HG02678 (cell line): ENCODE measurements around the gene IER5.
A peak's percentile ranks its signal among the peaks of the same experiment; 100 is the strongest.

Source experiments
- ATAC-seq: cut with Tn5 transposase; IDR thresholded peaks from one replicate; pipeline ENCODE4 v1.9.1; 2021; ENCODE audit warnings: mild to moderate bottlenecking, moderate library complexity; ENCODE audit not compliant: unreplicated experiment

The IER5 gene

GRCh38 chr1:181131255-181131941 lies 42.9 kb downstream of the IER5 start:
- ATAC-seq: peak; percentile 31

- no peak for ATAC-seq
Observed at GRCh38 chr1:181133441-181133951, 45.0 kb downstream of the IER5 start.

- ATAC-seq: no peak
Observed at GRCh38 chr1:181133969-181134418, 45.5 kb downstream of the IER5 start.

GRCh38 chr1:181134543-181135436 lies 46.3 kb downstream of the IER5 start:
- peak; percentile 29 for ATAC-seq

- no peak for ATAC-seq
Observed at GRCh38 chr1:181135437-181135731, 46.9 kb downstream of the IER5 start.

- ATAC-seq: no peak
Observed at GRCh38 chr1:181135815-181136737, 47.6 kb downstream of the IER5 start.

GRCh38 chr1:181136738-181137122 lies 48.2 kb downstream of the IER5 start:
- ATAC-seq: no peak

- ATAC-seq: no peak
Observed at GRCh38 chr1:181137217-181137743, 48.8 kb downstream of the IER5 start.

- no peak for ATAC-seq
Observed at GRCh38 chr1:181139631-181140061, 51.1 kb downstream of the IER5 start.

GRCh38 chr1:181140398-181140797 lies 51.9 kb downstream of the IER5 start:
- ATAC-seq: no peak

GRCh38 chr1:181140891-181141290 lies 52.4 kb downstream of the IER5 start:
- ATAC-seq: no peak

- no peak for ATAC-seq
Observed at GRCh38 chr1:181141431-181141910, 53.0 kb downstream of the IER5 start.
